Activated T-helper 1 cell treated with anti-CD3 and anti-CD28 coated beads, Interleukin-12 subunit alpha, Interleukin-12 subunit beta, Interleukin-2, Interleukin-4 antibody, amounts not matched to agents 30 ng/mL and 10 ng/mL and 1 ng/mL, durations not matched to agents 14 hours and 24 hours and 36 hours (primary cell): Measurements from ENCODE around the gene RGS10. TPM values are rescaled to one million over a fixed set of nuclear protein-coding genes. Genes with fewer than 3 reads are reported as not detected.

Experiments
- DNase-seq: peaks from one replicate; pipeline ENCODE4 v3.0.0; 2021; ENCODE audit warnings: low spot score
- H3K27ac Mint-ChIP-seq: one replicate; pipeline ENCODE4 v1.8.0; 2021; ENCODE audit warnings: mild to moderate bottlenecking, mixed read lengths
- H3K27me3 Mint-ChIP-seq: one replicate; pipeline ENCODE4 v1.8.0; 2022; ENCODE audit warnings: mild to moderate bottlenecking, moderate library complexity, mixed read lengths; ENCODE audit not compliant: insufficient read depth
- H3K36me3 Mint-ChIP-seq: one replicate; pipeline ENCODE4 v1.8.0; 2021; ENCODE audit warnings: low read depth, mixed read lengths
- H3K4me1 Mint-ChIP-seq: one replicate; pipeline ENCODE4 v1.8.0; 2021; ENCODE audit warnings: low read depth, mixed read lengths
- H3K4me3 Mint-ChIP-seq: one replicate; pipeline ENCODE4 v1.8.0; 2021; ENCODE audit warnings: mild to moderate bottlenecking, moderate library complexity, mixed read lengths
- H3K9me3 Mint-ChIP-seq: one replicate; pipeline ENCODE4 v1.8.0; 2021; ENCODE audit warnings: mixed read lengths
- intact Hi-C: fragments of 100-400 bp; cut with micrococcal nuclease; formaldehyde crosslinking; loops from one replicate; pipeline ENCODE4 v1.15.1; 2024
- total RNA-seq: library from RNA; stranded (reverse); gene quantifications from 2 replicates; pipeline ENCODE4 v1.2.3, GENCODE V29; 2022

Gene RGS10
- total RNA-seq, 1 donor from 2014 or later, result 150 TPM

- peak overlapping the region; percentile 13 for H3K4me3 Mint-ChIP-seq
- H3K9me3 Mint-ChIP-seq, result no peaks in the 10 kb centered on the region
- H3K27me3 Mint-ChIP-seq, result no peaks in the 10 kb centered on the region
- peaks cover 47% of the 10 kb centered on the region for H3K36me3 Mint-ChIP-seq
- H3K27ac Mint-ChIP-seq, result no peak overlapping the region
- intact Hi-C loops, result loop anchor here (5.0 to 10.0 kb wide), 4 partner anchors 100 to 742 kb away; partner anchors contain the start of genes BAG3, CACUL1 and TIAL1
- peaks cover 86% of the 10 kb centered on the region for H3K4me1 Mint-ChIP-seq
- no peak for DNase-seq
These were observed 45.3 kb downstream of the RGS10 start for GRCh38 chr10:119497243-119497642.

GRCh38 chr10:119496273-119496672 is 46.2 kb downstream of the RGS10 start:
- H3K27me3 Mint-ChIP-seq, result no peaks in the 10 kb centered on the region
- no peaks in the 10 kb centered on the region for H3K9me3 Mint-ChIP-seq
- H3K4me1 Mint-ChIP-seq, result peaks cover 79% of the 10 kb centered on the region
- peak overlapping the region; percentile 87 for H3K27ac Mint-ChIP-seq
- DNase-seq, result no peak
- intact Hi-C loops, result loop anchor here (1.0 to 10.0 kb wide), 6 partner anchors 18 to 741 kb away; partner anchors contain the start of genes BAG3, CACUL1 and TIAL1
- H3K4me3 Mint-ChIP-seq, result peak overlapping the region; percentile 64
- peaks cover 42% of the 10 kb centered on the region for H3K36me3 Mint-ChIP-seq

GRCh38 chr10:119495545-119495944 is 47.0 kb downstream of the RGS10 start:
- peaks cover 71% of the 10 kb centered on the region for H3K4me1 Mint-ChIP-seq
- H3K27me3 Mint-ChIP-seq, result no peaks in the 10 kb centered on the region
- no peak for DNase-seq
- intact Hi-C loops, result loop anchor here (5.0 to 10.0 kb wide), 4 partner anchors 102 to 741 kb away; partner anchors contain the start of genes BAG3, CACUL1 and TIAL1
- H3K36me3 Mint-ChIP-seq, result peaks cover 39% of the 10 kb centered on the region
- H3K4me3 Mint-ChIP-seq, result no peak overlapping the region
- peak overlapping the region; percentile 7 for H3K27ac Mint-ChIP-seq
- H3K9me3 Mint-ChIP-seq, result no peaks in the 10 kb centered on the region

GRCh38 chr10:119495021-119495505 is 47.5 kb downstream of the RGS10 start:
- H3K4me3 Mint-ChIP-seq, result no peak overlapping the region
- H3K36me3 Mint-ChIP-seq, result peaks cover 34% of the 10 kb centered on the region
- H3K27me3 Mint-ChIP-seq, result no peaks in the 10 kb centered on the region
- intact Hi-C loops, result loop anchor here (5.0 to 10.0 kb wide), 4 partner anchors 102 to 740 kb away; partner anchors contain the start of genes BAG3, CACUL1 and TIAL1
- peaks cover 68% of the 10 kb centered on the region for H3K4me1 Mint-ChIP-seq
- peak overlapping the region; percentile 7 for H3K27ac Mint-ChIP-seq
- no peaks in the 10 kb centered on the region for H3K9me3 Mint-ChIP-seq
- DNase-seq, result no peak

GRCh38 chr10:119494236-119495020 is 48.1 kb downstream of the RGS10 start:
- DNase-seq, result no peak
- Mint-ChIP-seq H3K27ac (peak overlapping the region; percentile 62), H3K4me3 (no peak overlapping the region), H3K36me3 (peaks cover 32% of the 10 kb centered on the region), H3K27me3 (no peaks in the 10 kb centered on the region), H3K4me1 (peaks cover 68% of the 10 kb centered on the region), H3K9me3 (no peaks in the 10 kb centered on the region)
- intact Hi-C loops, result loop anchor here (5.0 to 10.0 kb wide), 4 partner anchors 103 to 740 kb away; partner anchors contain the start of genes BAG3, CACUL1 and TIAL1

- H3K27me3 Mint-ChIP-seq, result no peaks in the 10 kb centered on the region
- no peak overlapping the region for H3K4me3 Mint-ChIP-seq
- intact Hi-C loops, result loop anchor here (10.0 kb wide), 1 partner anchor 738 kb away; the partner anchor contains the start of gene CACUL1
- H3K9me3 Mint-ChIP-seq, result no peaks in the 10 kb centered on the region
- DNase-seq, result no peak
- peaks cover 20% of the 10 kb centered on the region for H3K36me3 Mint-ChIP-seq
- peaks cover 66% of the 10 kb centered on the region for H3K4me1 Mint-ChIP-seq
- H3K27ac Mint-ChIP-seq, result no peak overlapping the region
These were observed 49.4 kb downstream of the RGS10 start for GRCh38 chr10:119493155-119493554.

GRCh38 chr10:119491966-119492757 is 50.4 kb downstream of the RGS10 start:
- DNase-seq, result no peak
- Mint-ChIP-seq H3K36me3 (peaks cover 15% of the 10 kb centered on the region), H3K27me3 (no peaks in the 10 kb centered on the region), H3K4me3 (no peak overlapping the region), H3K27ac (no peak overlapping the region), H3K9me3 (no peaks in the 10 kb centered on the region), H3K4me1 (peaks cover 58% of the 10 kb centered on the region)
- intact Hi-C loops, result loop anchor here (10.0 kb wide), 1 partner anchor 737 kb away; the partner anchor contains the start of gene CACUL1

GRCh38 chr10:119489991-119490326 is 52.6 kb downstream of the RGS10 start:
- Mint-ChIP-seq H3K9me3 (no peaks in the 10 kb centered on the region), H3K27me3 (no peaks in the 10 kb centered on the region), H3K36me3 (peaks cover 4% of the 10 kb centered on the region), H3K4me1 (peaks cover 38% of the 10 kb centered on the region), H3K4me3 (peak overlapping the region; percentile 34), H3K27ac (peak overlapping the region; percentile 89)
- intact Hi-C loops, result loop anchor here (1.0 to 10.0 kb wide), 4 partner anchors 12 to 735 kb away; partner anchors contain the start of gene CACUL1
- no peak for DNase-seq

GRCh38 chr10:119488675-119489074 is 53.8 kb downstream of the RGS10 start:
- intact Hi-C loops, result loop anchor here (1.0 to 5.0 kb wide), 3 partner anchors 10 to 289 kb away; no protein-coding TSS in a partner anchor
- no peaks in the 10 kb centered on the region for H3K27me3 Mint-ChIP-seq
- H3K4me1 Mint-ChIP-seq, result peaks cover 26% of the 10 kb centered on the region
- H3K4me3 Mint-ChIP-seq, result no peak overlapping the region
- H3K36me3 Mint-ChIP-seq, result no peaks in the 10 kb centered on the region
- H3K27ac Mint-ChIP-seq, result peak overlapping the region; percentile 89
- DNase-seq, result no peak
- H3K9me3 Mint-ChIP-seq, result no peaks in the 10 kb centered on the region

- H3K4me3 Mint-ChIP-seq, result no peak overlapping the region
- H3K27ac Mint-ChIP-seq, result no peak overlapping the region
- intact Hi-C loops, result no loop called here
- no peaks in the 10 kb centered on the region for H3K27me3 Mint-ChIP-seq
- H3K36me3 Mint-ChIP-seq, result no peaks in the 10 kb centered on the region
- DNase-seq, result no peak
- H3K4me1 Mint-ChIP-seq, result peaks cover 14% of the 10 kb centered on the region
- no peaks in the 10 kb centered on the region for H3K9me3 Mint-ChIP-seq
These were observed 58.7 kb downstream of the RGS10 start for GRCh38 chr10:119483839-119484238.

GRCh38 chr10:119483001-119483400 is 59.5 kb downstream of the RGS10 start:
- Mint-ChIP-seq H3K4me3 (no peak overlapping the region), H3K4me1 (peaks cover 19% of the 10 kb centered on the region), H3K27ac (no peak overlapping the region), H3K9me3 (no peaks in the 10 kb centered on the region), H3K36me3 (no peaks in the 10 kb centered on the region), H3K27me3 (no peaks in the 10 kb centered on the region)
- DNase-seq, result no peak
- intact Hi-C loops, result no loop called here

- H3K4me3 Mint-ChIP-seq, result no peak overlapping the region
- DNase-seq, result no peak
- H3K9me3 Mint-ChIP-seq, result no peaks in the 10 kb centered on the region
- H3K36me3 Mint-ChIP-seq, result no peaks in the 10 kb centered on the region
- H3K4me1 Mint-ChIP-seq, result peaks cover 28% of the 10 kb centered on the region
- H3K27me3 Mint-ChIP-seq, result no peaks in the 10 kb centered on the region
- intact Hi-C loops, result no loop called here
- H3K27ac Mint-ChIP-seq, result no peak overlapping the region
These were observed 60.6 kb downstream of the RGS10 start for GRCh38 chr10:119481781-119482426.
